Liver (tissue), 9 donors: ENCODE measurements around the gene GATA1. TPM values are rescaled to one million over a fixed set of nuclear protein-coding genes. Genes with fewer than 3 reads are reported as not detected.

ENCODE experiments used
- DNase-seq: peaks from one replicate; pipeline ENCODE4 v3.0.0-alpha.2; 2017; ENCODE audit warnings: low spot score
- H3K27ac ChIP-seq, 2 donors: one replicate each; pipeline ENCODE4 v1.7.0; 2013; ENCODE audit warnings: inconsistent platforms in 2 of 2, low read length in 2 of 2, control low read depth in 1 of 2, low read depth in 1 of 2, mild to moderate bottlenecking in 1 of 2
- H3K27me3 ChIP-seq, 4 donors: one replicate each; pipeline versions ENCODE4 v1.6.1 to v1.7.0; 2013; ENCODE audit warnings: low read length in 3 of 4, inconsistent platforms in 1 of 4, mild to moderate bottlenecking in 1 of 4, moderate library complexity in 1 of 4; ENCODE audit not compliant: control insufficient read depth in 4 of 4, insufficient read depth in 4 of 4
- H3K36me3 ChIP-seq, 4 donors: one replicate each; pipeline versions ENCODE4 v1.6.1 to v1.7.0; 2013; ENCODE audit warnings: low read length in 3 of 4, mild to moderate bottlenecking in 3 of 4, low read depth in 1 of 4, moderate library complexity in 1 of 4; ENCODE audit not compliant: control insufficient read depth in 4 of 4, insufficient read depth in 3 of 4
- H3K4me1 ChIP-seq, 4 donors: one replicate each; pipeline versions ENCODE4 v1.6.1 to v1.7.0; 2013; ENCODE audit warnings: low read length in 3 of 4, mild to moderate bottlenecking in 3 of 4, moderate library complexity in 1 of 4; ENCODE audit not compliant: control insufficient read depth in 4 of 4, insufficient read depth in 4 of 4
- H3K4me3 ChIP-seq, 3 donors: one replicate each; pipeline versions ENCODE4 v1.6.1 to v1.7.0; 2013; ENCODE audit warnings: low read length in 3 of 3, control low read depth in 1 of 3, low read depth in 1 of 3, mild to moderate bottlenecking in 1 of 3
- H3K9ac ChIP-seq, 2 donors: one replicate each; pipeline ENCODE4 v1.7.0; 2013; ENCODE audit warnings: low read length in 2 of 2, mild to moderate bottlenecking in 2 of 2, moderate library complexity in 2 of 2, control low read depth in 1 of 2, low read depth in 1 of 2
- H3K9me3 ChIP-seq, 4 donors: one replicate each; pipeline versions ENCODE4 v1.6.1 to v1.7.0; 2013; ENCODE audit warnings: low read length in 3 of 4; ENCODE audit not compliant: control insufficient read depth in 4 of 4
- FOXA1 ChIP-seq: IDR thresholded peaks from 2 replicates; pipeline ENCODE4 v1.6.1; 2016; ENCODE audit warnings: antibody characterized with exemption
- FOXA2 ChIP-seq: IDR thresholded peaks from 2 replicates; pipeline ENCODE4 v1.6.1; 2016; ENCODE audit warnings: antibody characterized with exemption
- GABPA ChIP-seq, 2 donors: IDR thresholded peaks in 1 of 2; conservative IDR thresholded peaks in 1 of 2; 2 replicates each; pipeline ENCODE4 v1.6.1; 2016; ENCODE audit warnings: antibody characterized with exemption in 2 of 2, mild to moderate bottlenecking in 1 of 2, moderate library complexity in 1 of 2
- HNF4A ChIP-seq, 2 donors: conservative IDR thresholded peaks; 2 replicates each; pipeline ENCODE4 v1.6.1; 2016; ENCODE audit warnings: antibody characterized with exemption in 2 of 2, mild to moderate bottlenecking in 2 of 2
- HNF4G ChIP-seq: IDR thresholded peaks from 2 replicates; pipeline ENCODE4 v1.6.1; 2016; ENCODE audit warnings: antibody characterized with exemption
- JUND ChIP-seq, 2 donors: IDR thresholded peaks; 2 replicates each; pipeline ENCODE4 v1.6.1; 2016; ENCODE audit warnings: antibody characterized with exemption in 2 of 2
- NR2F2 ChIP-seq: IDR thresholded peaks from 2 replicates; pipeline ENCODE4 v1.6.1; 2016; ENCODE audit warnings: antibody characterized with exemption
- RXRA ChIP-seq, 2 donors: IDR thresholded peaks; 2 replicates each; pipeline ENCODE4 v1.6.1; 2017 to 2018; ENCODE audit warnings: antibody characterized with exemption in 2 of 2, mild to moderate bottlenecking in 1 of 2
- SP1 ChIP-seq: IDR thresholded peaks from 2 replicates; pipeline ENCODE4 v1.6.1; 2018; ENCODE audit warnings: antibody characterized with exemption, mild to moderate bottlenecking
- YY1 ChIP-seq: IDR thresholded peaks from 2 replicates; pipeline ENCODE4 v1.6.1; 2016; ENCODE audit warnings: antibody characterized with exemption, mild to moderate bottlenecking
- WGBS: extraction: QIAGEN DNeasy Blood & Tissue Kit; methylation state at CpG from one replicate; pipeline ENCODE4 v1.1.7; 2013; 5-methylcytosine and 5-hydroxymethylcytosine counted together
- polyA plus RNA-seq, 2 donors: library from polyadenylated mRNA; stranded (reverse) in 1 of 2; unstranded in 1 of 2; fragments of 200-250 nt in 1 of 2; fragments of >200 nt in 1 of 2; fragmentation: Nextera tagmentation in 1 of 2; extraction: Ambion mirVana in 1 of 2; gene quantifications; one replicate each; pipeline versions ENCODE4 v1.2.1 to v1.2.3, GENCODE V29; 2013 to 2015
- total RNA-seq, 2 donors: library from RNA; depleted of rRNA; stranded (reverse); fragments of >200 nt; gene quantifications; one replicate each; pipeline ENCODE4 v1.2.3, GENCODE V29; 2014
- TF ChIP-seq, protein P1 (sequence below): IDR thresholded peaks from 2 replicates; pipeline ENCODE4 v1.6.1; 2016; ENCODE audit warnings: antibody characterized with exemption, mild to moderate bottlenecking
- TF ChIP-seq, protein P2 (sequence below): IDR thresholded peaks from 2 replicates; pipeline ENCODE4 v1.6.1; 2016; ENCODE audit warnings: antibody characterized with exemption
- TF ChIP-seq, protein P3 (sequence below): IDR thresholded peaks from 2 replicates; pipeline ENCODE4 v1.6.1; 2016; ENCODE audit warnings: antibody characterized with exemption
- TF ChIP-seq, protein P4 (sequence below): fragments of 150-350 bp; IDR thresholded peaks from 2 replicates; pipeline ENCODE4 v1.5.1; 2017; ENCODE audit warnings: improper control_type of control experiment, low read depth, low read length; ENCODE audit not compliant: missing input control
- TF ChIP-seq, protein P5 (sequence below): IDR thresholded peaks from 2 replicates; pipeline ENCODE4 v1.6.1; 2016; ENCODE audit warnings: antibody characterized with exemption
- donor health status: healthy.
- donor health status: healthy.
- donor health status: healthy.
- donor health status: healthy.
- donor health status: healthy.

Gene GATA1
- total and polyA plus RNA-seq, 4 donors: 0.05 to 39.9 TPM; not detected in 2

DNA sequence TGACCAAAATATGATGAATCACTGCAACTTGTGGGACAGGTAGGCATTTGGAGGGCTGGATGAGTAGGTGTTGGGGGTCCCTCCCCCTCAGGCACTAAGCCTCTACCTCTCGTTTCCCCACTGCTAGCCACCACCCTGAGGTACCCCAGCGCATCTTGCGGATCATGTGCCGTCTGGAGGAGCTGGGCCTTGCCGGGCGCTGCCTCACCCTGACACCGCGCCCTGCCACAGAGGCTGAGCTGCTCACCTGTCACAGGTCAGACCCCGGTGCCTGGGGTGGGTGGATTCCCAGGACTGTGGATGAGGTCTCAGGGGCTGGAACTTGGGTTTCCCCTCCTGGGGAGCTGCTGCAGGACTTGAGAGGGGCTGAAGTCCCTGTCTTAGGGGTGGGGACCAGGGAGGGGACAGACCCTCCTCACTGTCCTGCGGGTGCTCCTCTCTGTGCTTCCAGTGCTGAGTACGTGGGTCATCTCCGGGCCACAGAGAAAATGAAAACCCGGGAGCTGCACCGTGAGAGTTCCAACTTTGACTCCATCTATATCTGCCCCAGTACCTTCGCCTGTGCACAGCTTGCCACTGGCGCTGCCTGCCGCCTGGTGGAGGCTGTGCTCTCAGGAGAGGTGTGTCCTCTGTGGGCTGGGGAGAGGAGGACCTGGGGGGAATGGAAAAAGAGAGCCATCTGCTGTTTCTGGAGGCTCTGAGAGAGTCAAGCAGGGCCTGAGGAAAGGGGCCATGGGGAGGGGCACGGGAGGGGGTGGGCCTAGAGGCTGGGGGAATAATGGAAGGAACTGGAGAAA is 29.8 kb downstream of the GATA1 start:
- WGBS: 95% methylated on average over 18 of the region's 18 CpGs

More for the DNA sequence above, 29.8 kb downstream of the GATA1 start:
- no peak overlapping the region for H3K9ac ChIP-seq
- no peaks in the 10 kb centered on the region for H3K27me3 ChIP-seq
- H3K9me3 ChIP-seq: no peaks in the 10 kb centered on the region
- DNase-seq: no peak
- H3K36me3 ChIP-seq: peaks cover 13 to 62% (median 18%) of the 10 kb centered on the region in 4 donors
- no peak overlapping the region for H3K27ac ChIP-seq
- no peak overlapping the region for H3K4me3 ChIP-seq
- peaks cover 0 to 5% (median 1%) of the 10 kb centered on the region in 4 donors for H3K4me1 ChIP-seq
- no peak for TF ChIP-seq FOXA1
- TF ChIP-seq, protein P1, sequence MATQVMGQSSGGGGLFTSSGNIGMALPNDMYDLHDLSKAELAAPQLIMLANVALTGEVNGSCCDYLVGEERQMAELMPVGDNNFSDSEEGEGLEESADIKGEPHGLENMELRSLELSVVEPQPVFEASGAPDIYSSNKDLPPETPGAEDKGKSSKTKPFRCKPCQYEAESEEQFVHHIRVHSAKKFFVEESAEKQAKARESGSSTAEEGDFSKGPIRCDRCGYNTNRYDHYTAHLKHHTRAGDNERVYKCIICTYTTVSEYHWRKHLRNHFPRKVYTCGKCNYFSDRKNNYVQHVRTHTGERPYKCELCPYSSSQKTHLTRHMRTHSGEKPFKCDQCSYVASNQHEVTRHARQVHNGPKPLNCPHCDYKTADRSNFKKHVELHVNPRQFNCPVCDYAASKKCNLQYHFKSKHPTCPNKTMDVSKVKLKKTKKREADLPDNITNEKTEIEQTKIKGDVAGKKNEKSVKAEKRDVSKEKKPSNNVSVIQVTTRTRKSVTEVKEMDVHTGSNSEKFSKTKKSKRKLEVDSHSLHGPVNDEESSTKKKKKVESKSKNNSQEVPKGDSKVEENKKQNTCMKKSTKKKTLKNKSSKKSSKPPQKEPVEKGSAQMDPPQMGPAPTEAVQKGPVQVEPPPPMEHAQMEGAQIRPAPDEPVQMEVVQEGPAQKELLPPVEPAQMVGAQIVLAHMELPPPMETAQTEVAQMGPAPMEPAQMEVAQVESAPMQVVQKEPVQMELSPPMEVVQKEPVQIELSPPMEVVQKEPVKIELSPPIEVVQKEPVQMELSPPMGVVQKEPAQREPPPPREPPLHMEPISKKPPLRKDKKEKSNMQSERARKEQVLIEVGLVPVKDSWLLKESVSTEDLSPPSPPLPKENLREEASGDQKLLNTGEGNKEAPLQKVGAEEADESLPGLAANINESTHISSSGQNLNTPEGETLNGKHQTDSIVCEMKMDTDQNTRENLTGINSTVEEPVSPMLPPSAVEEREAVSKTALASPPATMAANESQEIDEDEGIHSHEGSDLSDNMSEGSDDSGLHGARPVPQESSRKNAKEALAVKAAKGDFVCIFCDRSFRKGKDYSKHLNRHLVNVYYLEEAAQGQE: no peak
- no peak for TF ChIP-seq JUND (IDR thresholded peaks at IDR 0.05)
- TF ChIP-seq HNF4G: no peak
- TF ChIP-seq FOXA2: no peak
- no peak for TF ChIP-seq NR2F2
- TF ChIP-seq, protein P2, sequence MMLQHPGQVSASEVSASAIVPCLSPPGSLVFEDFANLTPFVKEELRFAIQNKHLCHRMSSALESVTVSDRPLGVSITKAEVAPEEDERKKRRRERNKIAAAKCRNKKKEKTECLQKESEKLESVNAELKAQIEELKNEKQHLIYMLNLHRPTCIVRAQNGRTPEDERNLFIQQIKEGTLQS: no peak
- TF ChIP-seq, protein P3, sequence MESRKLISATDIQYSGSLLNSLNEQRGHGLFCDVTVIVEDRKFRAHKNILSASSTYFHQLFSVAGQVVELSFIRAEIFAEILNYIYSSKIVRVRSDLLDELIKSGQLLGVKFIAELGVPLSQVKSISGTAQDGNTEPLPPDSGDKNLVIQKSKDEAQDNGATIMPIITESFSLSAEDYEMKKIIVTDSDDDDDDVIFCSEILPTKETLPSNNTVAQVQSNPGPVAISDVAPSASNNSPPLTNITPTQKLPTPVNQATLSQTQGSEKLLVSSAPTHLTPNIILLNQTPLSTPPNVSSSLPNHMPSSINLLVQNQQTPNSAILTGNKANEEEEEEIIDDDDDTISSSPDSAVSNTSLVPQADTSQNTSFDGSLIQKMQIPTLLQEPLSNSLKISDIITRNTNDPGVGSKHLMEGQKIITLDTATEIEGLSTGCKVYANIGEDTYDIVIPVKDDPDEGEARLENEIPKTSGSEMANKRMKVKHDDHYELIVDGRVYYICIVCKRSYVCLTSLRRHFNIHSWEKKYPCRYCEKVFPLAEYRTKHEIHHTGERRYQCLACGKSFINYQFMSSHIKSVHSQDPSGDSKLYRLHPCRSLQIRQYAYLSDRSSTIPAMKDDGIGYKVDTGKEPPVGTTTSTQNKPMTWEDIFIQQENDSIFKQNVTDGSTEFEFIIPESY: no peak
- TF ChIP-seq GABPA (IDR thresholded peaks at IDR 0.05 in 1 of 2, conservative IDR thresholded peaks at IDR 0.05 in 1 of 2): no peak
- TF ChIP-seq, protein P4, sequence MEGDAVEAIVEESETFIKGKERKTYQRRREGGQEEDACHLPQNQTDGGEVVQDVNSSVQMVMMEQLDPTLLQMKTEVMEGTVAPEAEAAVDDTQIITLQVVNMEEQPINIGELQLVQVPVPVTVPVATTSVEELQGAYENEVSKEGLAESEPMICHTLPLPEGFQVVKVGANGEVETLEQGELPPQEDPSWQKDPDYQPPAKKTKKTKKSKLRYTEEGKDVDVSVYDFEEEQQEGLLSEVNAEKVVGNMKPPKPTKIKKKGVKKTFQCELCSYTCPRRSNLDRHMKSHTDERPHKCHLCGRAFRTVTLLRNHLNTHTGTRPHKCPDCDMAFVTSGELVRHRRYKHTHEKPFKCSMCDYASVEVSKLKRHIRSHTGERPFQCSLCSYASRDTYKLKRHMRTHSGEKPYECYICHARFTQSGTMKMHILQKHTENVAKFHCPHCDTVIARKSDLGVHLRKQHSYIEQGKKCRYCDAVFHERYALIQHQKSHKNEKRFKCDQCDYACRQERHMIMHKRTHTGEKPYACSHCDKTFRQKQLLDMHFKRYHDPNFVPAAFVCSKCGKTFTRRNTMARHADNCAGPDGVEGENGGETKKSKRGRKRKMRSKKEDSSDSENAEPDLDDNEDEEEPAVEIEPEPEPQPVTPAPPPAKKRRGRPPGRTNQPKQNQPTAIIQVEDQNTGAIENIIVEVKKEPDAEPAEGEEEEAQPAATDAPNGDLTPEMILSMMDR: no peak
- TF ChIP-seq, protein P5, sequence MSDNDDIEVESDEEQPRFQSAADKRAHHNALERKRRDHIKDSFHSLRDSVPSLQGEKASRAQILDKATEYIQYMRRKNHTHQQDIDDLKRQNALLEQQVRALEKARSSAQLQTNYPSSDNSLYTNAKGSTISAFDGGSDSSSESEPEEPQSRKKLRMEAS: no peak
- TF ChIP-seq RXRA (IDR thresholded peaks at IDR 0.05): no peak
- TF ChIP-seq SP1: no peak
- no peak for TF ChIP-seq HNF4A (conservative IDR thresholded peaks at IDR 0.05)
- TF ChIP-seq YY1: no peak
